ENCODE results near the gene ALPK1.

- TF ChIP-seq GATA3 (IDR thresholded peaks at IDR 0.05; ENCODE audit: low read depth, low read length) (no peak), GATA2 (IDR thresholded peaks at IDR 0.05; ENCODE audit: low read depth, low read length) (no peak)
Measured at GRCh38 chr4:112302320-112303274, 5.4 kb downstream of the ALPK1 start.

Data from SH-SY5Y (cell line).